Activated CD8-positive, alpha-beta memory T cell treated with anti-CD3 and anti-CD28 coated beads for 4 hours (primary cell): Measurements from ENCODE around the gene RAB3A.
"Not testable (repeated sequence)": the region's sequence is repeated elsewhere in the genome, so short reads cannot be mapped to it uniquely, and the experiment has no call there.

Source experiments
- DNase-seq, 2 donors: peaks; one replicate each; pipeline ENCODE4 v3.0.0-alpha.2; 2020; ENCODE audit warnings: low read depth in 2 of 2

The RAB3A gene

DNA sequence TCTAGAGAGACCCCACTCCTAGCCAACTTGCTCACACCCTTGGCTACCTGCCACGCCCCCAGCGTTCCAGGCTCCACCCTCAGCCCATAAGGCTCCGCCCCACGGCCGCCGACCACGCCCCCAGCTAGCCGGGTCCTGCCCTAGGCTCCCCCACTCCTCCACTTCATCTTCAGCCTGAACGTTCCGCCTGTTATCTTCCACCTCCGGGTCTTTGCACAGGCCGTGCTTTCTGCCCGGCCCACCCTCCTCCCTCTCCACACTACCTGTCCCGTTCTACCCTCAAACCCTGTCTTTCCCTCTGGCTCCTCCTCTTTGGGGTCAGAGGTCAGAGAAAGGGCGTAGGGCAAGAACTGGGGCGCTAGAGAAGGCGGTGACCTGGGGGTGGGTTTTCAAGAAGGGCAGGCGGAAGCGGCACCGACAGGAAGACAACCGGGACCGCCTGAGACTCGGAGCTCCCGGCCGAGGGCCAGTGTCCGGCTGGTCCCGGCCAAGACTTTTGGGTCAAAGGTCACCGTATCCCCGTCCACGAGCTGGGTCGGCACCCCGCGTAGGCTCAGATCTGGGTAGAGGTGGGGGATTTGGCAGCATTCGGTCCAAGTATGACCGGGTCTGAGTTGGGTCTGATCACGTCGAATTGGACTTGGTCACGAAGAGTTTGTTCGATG lies 20.1 kb upstream of the RAB3A start:
- no peak for DNase-seq

DNA sequence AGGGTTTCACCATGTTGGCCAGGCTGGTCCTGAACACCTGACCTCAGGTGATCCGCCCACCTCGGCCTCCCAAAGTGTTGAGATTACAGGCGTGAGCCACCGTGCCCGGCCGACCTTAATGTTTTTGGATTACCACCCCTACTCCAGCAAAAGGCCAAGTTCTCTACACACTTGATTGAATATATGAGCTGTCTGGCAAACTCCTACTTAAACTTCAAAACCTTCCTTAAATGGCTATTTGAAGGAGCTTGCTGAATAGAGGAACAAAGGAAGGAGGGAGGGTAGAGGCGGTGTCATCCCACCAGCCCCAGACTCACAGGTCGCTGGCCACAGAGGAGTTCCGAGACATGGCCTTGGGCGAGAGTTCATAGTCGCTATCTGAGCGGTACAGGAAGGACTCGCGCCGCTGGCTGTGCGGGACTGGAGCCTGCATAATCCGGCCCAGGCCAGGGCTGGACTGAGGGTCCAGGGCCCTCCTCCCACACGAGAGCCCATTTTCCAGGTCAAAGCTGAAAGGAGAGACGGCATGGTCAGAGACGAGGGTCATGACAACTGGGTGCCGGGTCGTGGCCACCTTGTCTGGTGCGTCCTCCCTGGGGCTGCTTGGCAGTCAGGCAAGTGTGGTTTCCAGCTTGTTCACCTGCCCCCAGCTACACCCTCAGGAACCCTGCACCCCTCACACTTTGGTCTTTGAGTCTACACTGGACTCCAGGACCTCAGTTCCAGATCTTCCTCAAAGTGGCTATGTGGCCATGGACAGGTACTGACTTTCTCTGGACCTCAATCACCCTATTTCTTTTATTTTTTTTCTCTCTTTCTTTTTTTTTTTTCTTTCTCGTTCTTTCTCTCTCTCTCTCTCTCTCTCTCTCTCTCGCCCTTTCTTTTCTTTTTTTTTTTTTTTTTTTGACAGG lies 18.2 kb upstream of the RAB3A start:
- no peak for DNase-seq

DNA sequence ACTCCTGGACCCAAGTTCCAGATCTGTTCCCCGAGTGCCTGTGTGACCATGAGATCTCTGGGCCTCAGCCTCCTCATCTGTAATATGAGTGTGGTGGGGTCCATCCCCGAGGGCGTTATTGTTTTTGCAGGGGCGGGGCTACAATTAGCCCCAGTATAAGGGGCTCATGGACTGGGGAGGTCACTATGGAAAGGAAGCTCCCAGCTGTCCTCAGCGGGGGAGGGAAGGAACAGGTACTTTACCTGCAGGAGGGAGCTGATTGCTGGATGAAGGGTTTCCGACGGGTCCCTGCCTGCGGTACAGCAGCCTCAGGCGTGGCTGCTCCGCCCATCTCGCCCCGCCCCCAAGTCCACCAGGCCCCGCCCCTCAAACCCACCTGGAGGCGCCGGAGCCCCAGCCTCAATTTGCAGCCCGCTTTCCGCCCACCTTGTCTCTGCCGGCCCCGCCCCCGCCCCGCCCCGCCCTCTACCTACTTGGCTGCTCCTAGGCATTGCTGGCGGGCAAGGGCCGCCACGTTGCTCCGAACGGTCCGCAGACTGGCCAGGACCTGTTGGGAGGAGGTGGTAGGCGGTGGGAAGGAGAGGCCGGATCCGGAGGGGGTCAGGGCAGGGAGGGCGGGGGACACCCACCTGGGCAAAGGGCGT lies 16.9 kb upstream of the RAB3A start:
- DNase-seq, result no peak

DNA sequence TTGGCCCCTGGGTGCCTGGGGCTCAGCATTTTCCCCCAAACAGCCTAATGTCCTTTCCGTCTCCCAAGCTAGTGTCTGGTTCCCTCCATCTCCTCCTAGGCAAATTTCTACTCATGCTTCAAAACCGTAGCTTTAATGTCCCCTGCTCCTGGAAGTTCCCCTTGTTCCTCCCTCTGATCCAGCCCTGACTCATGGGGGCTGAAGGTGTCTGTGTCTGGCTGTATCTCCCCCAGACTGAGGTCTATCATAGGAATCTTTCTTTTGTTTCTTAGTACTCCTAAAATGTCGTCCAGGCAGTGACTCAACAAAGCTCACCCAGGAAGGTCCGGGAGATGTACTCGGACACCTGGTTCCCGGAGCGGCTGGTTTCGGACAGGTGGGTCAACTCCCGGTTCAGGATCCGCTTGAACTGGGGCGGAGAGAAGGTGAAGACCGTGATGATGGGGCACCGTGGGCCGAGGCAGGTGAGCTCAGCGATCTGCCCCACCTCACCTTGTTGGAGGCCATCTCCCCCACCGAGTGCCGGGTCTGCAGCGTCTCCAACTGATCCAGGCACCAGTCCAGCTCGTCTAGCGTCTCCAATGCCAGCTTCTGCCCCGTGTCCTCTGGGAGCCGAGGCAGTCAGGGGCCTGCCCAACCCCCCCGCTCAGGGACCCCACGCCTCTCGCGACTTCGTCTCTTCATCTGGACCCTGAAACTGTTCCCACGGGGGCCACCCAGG lies 16.2 kb upstream of the RAB3A start:
- no peak for DNase-seq

DNA sequence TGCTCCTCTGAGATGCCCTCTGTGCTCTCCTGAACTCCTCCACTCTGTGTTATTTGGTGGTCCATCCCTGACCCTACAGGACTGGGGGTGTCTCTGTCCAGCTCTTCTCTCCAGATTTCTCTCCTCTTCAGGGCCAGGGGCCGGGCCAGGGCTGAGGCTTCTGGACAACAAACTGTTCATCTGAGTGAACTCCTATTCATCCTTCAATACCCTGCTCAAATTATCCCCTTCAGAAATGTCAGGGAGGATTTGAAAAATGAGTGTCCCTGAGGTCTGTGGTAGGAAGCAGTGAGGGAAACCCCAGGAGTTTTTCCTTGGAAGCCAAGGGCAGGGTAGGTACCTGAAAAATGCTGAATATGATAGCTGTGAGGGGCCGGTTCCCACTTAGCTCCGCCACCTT lies 14.8 kb upstream of the RAB3A start:
- no peak for DNase-seq

DNA sequence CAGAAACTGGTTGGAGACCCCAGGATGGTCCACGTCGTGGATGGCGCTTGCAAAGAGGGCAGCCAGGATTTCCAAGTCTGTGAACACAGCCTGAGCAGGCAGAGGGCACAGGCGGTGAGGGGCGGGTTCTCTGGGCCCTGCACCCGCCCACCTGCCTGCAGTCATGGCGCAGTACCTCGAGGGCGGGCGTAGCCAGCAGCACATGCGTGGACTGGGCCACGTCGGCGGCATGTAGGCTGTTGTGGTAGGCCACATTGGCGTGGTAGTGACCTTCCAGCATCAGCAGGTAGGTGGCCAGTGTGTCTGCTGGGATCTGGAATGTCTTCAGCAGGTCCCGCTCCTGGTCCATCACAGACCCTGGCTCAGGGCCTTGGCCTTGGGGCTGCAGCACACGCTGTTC lies 14.3 kb upstream of the RAB3A start:
- DNase-seq, result no peak

DNA sequence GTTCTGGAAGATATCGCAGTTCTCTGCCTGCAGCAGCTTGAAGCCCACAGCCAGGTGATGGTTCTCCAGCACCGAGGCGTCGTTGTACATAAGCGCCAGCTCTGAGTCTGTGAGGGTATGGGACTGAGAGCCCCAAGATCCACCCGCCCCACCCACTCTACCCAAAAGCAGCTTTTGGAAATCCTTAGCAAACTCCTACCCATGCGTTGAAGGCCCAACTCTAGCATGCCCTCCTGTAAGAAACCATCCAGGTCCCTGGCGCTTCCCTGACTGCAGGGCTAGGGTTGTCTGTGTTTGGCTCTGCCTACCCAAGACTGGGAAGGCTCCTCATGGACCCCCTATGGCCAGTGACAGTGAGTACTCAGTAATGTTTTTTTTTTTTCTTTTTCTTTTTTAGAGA lies 12.9 kb upstream of the RAB3A start:
- no peak for DNase-seq

DNA sequence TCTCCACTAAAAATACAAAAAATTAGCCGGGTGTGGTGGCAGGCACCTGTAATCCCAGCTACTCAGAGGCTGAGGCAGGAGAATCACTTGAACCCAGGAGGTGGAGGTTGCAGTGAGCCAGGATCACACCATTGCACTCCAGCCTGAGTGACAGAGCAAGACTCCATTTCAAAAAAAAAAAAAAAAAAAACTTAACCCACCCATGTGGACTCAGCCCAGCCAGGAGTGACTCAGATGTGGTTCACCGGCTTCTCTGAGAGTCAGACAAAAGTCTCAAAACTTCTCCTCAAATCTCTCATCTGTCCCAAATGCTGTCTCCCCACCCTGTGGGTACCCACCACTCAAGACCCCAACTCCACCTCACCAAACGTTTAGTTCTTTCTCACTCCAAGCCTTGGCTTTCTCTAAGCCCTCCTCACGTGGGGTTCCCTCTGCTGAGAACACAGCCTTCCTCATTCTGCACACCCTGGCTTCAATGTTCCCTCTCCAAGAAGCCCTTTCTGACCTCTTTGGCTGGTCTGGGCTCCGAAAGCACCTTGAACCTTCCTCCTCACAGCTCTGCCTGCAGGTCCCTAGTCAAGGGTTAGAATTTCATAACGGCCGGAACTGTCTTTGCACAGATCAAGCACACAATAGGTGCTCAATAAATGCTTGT lies 11.1 kb upstream of the RAB3A start:
- DNase-seq, result no peak

DNA sequence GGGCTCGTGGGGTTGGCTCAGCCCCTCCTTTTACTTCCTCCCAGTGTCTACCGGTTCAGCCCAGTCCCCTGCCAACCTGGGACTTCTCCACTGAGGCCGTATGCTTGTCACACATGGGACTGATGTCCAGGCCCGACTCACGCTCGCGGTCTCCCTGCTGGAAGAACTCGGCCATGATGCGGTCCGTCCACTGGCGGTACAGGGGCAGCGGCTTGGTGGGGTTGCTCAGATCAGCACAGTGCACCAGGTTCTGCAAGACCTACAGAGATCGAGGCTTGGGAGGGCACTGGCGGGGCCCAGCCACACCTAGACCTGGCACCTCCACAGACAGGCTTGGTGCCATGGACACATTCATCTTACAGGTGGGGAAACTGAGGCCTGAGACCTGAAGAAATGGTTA lies 7.8 kb upstream of the RAB3A start:
- no peak for DNase-seq

DNA sequence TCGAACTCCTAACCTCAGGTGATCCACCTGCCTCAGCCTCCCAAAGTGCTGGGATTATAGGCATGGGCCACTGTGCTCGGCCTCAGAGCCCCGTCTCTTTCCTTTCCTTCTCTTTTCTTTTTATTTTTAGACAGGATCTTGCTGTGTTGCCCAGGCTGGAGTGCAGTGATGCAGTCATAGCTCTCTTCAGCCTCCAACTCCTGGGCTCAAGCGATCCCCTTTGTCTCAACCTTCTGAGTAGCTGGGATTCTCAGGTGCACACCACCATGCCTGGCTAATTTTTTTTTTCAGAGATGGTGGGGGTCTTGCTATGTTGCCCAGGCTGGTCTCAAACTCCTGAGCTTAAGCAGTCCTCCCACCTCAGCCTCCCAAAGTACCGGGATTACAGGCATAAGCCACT lies 6.1 kb upstream of the RAB3A start:
- DNase-seq, result not testable (repeated sequence)

DNA sequence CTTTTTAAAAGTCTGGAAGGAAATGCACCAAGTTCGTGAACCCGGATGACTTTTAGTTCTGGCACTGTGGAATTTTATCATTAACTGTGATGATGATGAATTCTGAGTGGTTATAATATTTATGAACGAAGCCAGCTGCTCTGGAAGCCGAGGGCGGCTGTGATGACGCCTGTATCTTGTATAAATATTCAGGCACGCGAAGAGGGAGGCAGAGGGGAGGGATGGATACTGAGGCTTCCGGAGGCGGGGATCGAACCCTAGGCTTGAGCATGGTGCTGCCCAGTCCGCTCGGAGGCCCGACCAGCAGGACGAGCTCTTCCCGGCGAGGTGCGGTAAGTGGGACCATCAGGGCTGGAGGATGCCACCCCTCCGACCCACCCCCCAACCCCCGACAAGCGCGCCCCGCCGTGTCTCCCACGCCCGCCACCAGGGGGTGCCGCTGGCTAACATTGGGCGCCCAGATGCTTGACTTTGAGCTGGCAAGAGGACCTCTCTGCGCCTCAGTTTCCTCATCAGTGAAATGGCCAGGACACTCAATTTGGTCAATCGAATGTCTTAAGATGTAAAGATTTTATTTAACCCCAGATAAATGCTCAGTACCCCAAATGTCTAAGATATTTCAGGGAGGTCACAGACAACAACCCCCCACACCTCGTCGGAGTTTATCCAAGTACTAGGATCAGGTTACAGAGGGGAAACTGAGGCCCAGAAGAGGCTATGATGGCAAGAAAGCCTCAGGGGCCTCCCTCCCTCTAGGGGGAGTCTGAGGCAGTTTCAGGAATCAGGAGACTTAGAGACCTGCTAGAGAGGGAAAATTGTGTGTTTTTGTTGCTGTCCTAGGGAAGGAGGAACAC lies 4.5 kb upstream of the RAB3A start:
- DNase-seq, result no peak

DNA sequence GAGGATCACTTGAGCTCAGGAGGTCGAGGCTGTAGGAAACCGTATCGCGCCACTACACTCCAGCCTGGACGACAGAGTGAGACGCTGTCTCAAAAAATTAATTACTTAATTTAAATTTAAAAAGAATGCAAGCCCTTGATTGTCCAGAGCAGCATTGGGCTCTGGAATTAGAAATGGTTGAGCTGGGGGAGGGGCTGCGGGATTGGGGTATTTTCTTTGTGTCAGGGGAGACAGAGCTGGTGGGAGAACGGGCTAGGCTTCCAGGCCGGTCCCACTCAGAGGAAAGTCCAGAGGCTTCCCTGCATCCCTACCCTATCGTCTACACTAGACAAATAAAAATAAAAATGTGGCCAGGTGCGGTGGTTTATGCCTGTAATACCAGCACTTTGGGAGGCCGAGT lies 2.2 kb upstream of the RAB3A start:
- no peak for DNase-seq

DNA sequence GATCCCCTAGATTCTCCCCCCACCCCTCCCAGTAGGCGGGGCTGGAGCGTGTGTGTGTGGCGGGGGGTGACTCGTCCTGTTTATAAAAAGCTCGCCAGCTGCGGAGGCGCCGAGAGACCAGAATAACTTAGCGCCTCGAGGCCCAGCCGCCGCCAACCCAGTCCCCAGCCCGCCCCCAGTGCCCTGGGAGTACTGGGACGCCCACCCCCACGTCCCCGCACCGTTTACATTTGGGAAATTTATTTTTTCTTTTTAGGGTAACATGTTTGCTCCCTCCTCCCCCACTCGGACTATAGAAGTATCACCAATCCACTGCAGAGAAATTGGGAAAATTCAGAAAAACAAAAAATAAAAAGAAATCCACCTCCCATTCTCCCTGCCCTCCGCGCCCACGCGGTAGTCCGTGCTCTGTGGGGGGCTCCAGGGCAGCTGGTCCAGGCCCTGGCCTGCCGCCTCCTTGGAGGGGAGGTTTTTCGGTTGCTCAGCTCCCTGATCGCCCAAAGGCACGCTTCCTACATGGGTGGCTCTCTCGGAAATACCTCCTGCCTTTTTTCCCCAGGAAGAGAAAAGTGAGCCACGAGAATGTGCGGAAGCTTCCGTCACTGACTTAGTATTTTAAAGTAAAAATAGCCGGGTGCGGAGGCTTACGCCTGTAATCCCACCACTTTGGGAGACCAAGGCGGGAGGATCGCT lies 1.5 kb upstream of the RAB3A start:
- DNase-seq, result peak in 1 of 2 donors; percentile 24

DNA sequence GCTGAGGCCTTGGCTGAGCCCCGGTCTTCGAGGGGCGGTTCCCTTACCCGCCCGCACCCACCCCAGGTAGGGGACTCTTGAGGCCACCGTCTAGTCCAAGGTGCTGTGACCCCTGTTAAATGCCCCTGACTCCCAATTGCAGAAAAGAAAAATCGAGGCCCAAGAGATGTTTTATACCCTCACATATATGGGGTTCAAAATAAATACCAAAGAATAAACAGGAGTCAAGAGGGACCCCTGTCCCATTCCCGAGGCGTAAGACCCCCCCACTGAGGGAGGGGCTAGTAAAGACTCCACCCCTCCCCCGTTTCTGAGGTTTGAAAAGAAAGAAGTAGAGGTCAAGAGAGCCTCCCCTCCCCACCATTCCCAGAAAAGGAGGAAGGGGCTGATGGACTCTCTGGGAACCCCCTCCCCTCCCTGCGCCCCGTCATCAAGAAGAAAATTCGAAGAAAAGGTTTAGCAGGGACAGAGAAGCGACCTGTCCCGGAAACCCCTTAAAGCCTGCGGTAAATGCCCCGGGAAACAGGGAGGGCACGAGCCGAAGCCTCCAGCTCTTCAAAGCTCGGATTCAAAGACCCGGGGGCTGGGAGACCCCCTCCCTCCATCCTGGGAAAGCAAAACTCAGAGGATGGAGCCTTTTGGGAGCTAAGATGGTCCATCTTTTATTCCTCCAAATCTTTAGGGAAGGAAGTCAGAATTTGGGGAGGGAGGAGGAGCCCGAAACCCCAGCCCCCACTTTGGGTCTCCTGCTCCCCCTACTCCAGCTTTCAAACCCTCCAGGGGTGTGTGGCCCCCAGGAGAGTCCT lies 755 bp upstream of the RAB3A start:
- no peak for DNase-seq

DNA sequence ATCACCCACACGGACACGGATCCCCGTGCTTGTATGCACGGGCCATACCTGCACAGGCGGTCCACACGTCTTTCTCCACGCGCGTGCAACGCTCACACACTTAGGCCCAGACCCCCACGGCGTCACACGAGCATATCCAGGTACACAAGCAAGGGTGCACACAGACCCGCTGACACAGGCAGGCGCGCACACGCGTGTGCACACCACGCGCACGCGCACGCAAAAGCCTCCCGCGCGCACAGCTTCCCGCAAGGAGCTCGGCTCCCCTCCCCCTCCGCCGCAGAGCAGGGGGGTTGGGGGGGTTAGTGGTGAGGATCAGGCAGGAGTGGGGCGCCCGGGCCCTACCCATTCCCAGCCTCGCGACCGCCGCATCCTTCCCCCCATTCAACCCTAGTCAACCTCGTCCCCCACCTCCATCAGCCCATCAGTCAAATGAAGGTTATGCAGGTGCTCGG lies 407 bp downstream of the RAB3A start:
- no peak for DNase-seq

DNA sequence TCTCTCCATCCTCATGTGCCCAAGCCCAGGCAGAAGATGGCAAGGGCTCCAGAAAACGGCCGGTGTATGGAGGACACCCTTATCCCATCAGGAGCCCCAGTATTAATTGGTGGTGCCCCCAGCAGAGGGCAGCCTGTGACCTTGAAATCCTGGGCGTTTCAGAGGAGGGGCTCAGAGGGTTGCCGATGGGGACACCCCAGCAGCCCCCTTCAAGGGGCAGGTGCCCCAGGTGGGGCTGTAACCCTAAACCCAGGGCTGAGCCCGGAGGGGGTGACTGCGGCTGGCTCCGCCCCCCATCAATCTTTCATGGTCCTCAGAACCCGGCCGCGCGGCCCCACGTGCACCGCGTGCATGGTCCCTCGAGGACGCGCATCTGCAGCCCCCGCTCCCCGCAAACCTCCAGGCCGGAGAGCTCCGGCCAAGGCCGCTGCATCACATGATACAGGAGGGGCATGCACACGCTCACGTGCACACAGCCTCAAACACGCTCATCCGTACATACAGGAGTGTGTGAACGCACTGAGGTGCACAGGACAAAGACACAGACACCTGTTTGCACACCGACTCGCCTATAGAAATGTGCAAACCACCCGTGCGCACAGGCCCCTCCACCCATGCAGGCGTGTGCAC lies 949 bp downstream of the RAB3A start:
- DNase-seq, result no peak

DNA sequence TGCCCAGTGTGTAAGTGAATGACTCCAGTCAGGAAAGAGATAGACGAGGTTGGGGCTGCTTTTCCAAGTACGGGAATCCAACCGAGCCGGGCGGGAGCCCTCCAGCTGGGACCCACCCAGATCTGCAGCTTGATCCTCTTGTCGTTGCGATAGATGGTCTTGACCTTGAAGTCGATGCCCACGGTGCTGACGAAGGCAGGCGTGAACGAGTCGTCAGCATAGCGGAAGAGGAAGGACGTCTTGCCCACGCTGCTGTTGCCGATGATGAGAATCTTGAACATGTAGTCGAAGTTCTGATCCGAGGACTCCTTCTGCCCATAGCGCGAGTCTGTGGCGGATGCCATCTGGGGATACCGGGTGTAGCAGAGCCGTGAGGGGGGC lies 1.5 kb downstream of the RAB3A start:
- DNase-seq, result no peak

DNA sequence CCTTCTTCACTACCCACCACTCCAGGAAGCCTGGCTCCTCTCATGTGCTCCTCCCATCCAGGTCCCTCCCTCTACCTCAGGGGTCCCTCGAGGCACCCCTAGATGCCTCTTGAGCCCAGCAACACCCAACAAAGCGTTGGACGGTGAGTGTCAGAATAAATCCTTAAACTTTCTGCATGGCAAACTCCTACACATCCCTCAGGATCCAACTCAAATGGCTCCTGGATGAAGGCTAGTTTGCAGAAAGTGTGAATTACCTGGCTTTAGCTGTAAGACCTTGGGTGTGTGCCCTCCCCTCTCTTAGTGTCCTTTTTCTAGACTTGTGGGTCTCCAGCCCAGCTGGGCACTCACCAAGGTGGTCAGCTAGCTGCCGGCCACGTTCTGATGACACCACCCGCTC lies 5.5 kb downstream of the RAB3A start:
- DNase-seq, result no peak

DNA sequence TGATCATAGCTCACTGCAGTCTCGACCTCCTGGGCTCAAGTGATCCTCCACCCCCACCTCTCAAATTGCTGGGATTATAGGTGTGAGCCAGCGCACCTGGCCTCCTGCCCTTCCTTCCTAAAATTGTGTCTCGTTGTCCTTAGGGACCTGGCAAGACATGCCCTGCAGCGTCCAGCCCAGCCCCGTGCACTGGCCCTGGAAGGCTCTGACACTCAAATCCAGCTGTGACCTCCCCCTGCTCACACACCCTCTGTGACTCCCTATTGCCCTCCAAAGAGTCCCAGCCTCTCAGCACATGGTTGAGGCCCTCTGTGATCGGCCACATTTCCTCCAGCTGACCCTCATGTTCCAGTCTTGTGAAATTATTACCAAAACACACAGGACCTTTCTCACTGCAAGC lies 5.9 kb downstream of the RAB3A start:
- DNase-seq, result no peak
